Right atrium auricular region (tissue), 2 donors: ENCODE data around the gene MYADM. TPM values are rescaled to one million over a fixed set of nuclear protein-coding genes. Genes with fewer than 3 reads are reported as not detected.

Source experiments
- DNase-seq: peaks from one replicate; pipeline ENCODE4 v3.0.0-alpha.2; 2019; ENCODE audit warnings: low spot score
- H3K27ac ChIP-seq, 2 donors: fragments of 200-600 bp; sonication (generic); 1 replicate in 1 of 2; 2 replicates in 1 of 2; pipeline ENCODE4 v1.5.1; 2016 to 2019
- H3K27me3 ChIP-seq, 2 donors: fragments of 200-600 bp; sonication (generic); one replicate each; pipeline versions ENCODE4 v1.5.1 to v1.6.0; 2017 to 2019
- H3K36me3 ChIP-seq: fragments of 200-600 bp; sonication (generic); one replicate; pipeline ENCODE4 v1.5.1; 2016
- H3K4me1 ChIP-seq, 2 donors: fragments of 200-600 bp; sonication (generic); one replicate each; pipeline versions ENCODE4 v1.5.1 to v1.6.0; 2017 to 2019
- H3K4me3 ChIP-seq, 2 donors: fragments of 200-600 bp; sonication (generic); 1 replicate in 1 of 2; 2 replicates in 1 of 2; pipeline ENCODE4 v1.5.1; 2017 to 2019; ENCODE audit warnings: mild to moderate bottlenecking in 1 of 2, moderate library complexity in 1 of 2
- H3K9me3 ChIP-seq, 2 donors: fragments of 200-600 bp; sonication (generic); one replicate each; pipeline ENCODE4 v1.5.1; 2019
- total RNA-seq, 2 donors: library from RNA; depleted of rRNA; stranded (reverse); fragments of >200 nt; gene quantifications; one replicate each; pipeline ENCODE4 v1.1.0, GENCODE V29; 2016
- TF ChIP-seq, protein P1 (sequence below), 2 donors: fragments of 200-600 bp; sonication (generic); IDR thresholded peaks; one replicate each; pipeline ENCODE4 v1.5.1; 2019; ENCODE audit warnings: antibody characterized with exemption in 2 of 2

Gene MYADM
- total RNA-seq, 2 donors from 2014 or later: 117 to 150 TPM

DNA sequence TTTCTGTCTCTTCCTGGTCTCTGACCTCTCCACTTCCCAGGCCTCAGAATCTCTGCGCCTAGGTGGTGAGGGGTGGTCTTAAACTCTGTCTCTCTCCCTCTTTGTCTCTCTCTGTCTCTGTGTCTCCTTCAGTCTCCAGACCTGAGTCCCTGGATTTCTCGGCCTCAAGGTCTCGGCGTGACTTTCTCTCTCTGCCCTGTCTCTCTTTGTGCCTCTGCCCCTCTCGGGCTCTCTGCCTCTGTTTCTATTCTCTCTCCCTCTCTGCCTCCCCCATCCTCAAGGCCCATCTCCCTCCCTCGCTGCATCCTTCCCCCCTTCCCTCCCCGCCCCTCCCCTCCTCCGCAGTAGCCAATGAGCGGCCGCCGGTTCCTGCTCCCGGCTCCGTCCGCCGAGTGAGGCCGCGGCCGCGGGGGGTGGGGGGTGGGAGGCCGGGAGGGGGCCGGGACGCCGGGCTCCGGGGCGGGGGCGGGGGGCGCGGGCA lies 41.3 kb downstream of the MYADM start, which contains the start of gene CACNG7:
Gene CACNG7 (plus strand): TSS at position 344 of the 481 bp plus-strand sequence. CDS start 3,554 bp downstream, outside the sequence.
- TF ChIP-seq, protein P1, sequence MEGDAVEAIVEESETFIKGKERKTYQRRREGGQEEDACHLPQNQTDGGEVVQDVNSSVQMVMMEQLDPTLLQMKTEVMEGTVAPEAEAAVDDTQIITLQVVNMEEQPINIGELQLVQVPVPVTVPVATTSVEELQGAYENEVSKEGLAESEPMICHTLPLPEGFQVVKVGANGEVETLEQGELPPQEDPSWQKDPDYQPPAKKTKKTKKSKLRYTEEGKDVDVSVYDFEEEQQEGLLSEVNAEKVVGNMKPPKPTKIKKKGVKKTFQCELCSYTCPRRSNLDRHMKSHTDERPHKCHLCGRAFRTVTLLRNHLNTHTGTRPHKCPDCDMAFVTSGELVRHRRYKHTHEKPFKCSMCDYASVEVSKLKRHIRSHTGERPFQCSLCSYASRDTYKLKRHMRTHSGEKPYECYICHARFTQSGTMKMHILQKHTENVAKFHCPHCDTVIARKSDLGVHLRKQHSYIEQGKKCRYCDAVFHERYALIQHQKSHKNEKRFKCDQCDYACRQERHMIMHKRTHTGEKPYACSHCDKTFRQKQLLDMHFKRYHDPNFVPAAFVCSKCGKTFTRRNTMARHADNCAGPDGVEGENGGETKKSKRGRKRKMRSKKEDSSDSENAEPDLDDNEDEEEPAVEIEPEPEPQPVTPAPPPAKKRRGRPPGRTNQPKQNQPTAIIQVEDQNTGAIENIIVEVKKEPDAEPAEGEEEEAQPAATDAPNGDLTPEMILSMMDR (IDR thresholded peaks at IDR 0.05): no peak
- no peak for DNase-seq
- Histone ChIP-seq H3K4me1 (peaks cover 0 to 31% of the 10 kb centered on the region in 2 donors), H3K4me3 (peak within 1 kb of the TSS in 1 of 2 donors; percentile 15), H3K27ac (no peak within 1 kb of the TSS), H3K9me3 (no peaks in the 10 kb centered on the region), H3K36me3 (no peaks in the 10 kb centered on the region), H3K27me3 (peaks cover 20 to 45% of the 10 kb centered on the region in 2 donors)

- no peak for DNase-seq
- H3K27me3 ChIP-seq: peaks cover 20 to 45% of the 10 kb centered on the region in 2 donors
- peaks cover 0 to 31% of the 10 kb centered on the region in 2 donors for H3K4me1 ChIP-seq
- H3K36me3 ChIP-seq: no peaks in the 10 kb centered on the region
- TF ChIP-seq, protein P1 (IDR thresholded peaks at IDR 0.05): no peak
- H3K27ac ChIP-seq: no peak overlapping the region
- H3K9me3 ChIP-seq: no peaks in the 10 kb centered on the region
- H3K4me3 ChIP-seq: no peak overlapping the region
Observed at GRCh38 chr19:53909471-53910169, 41.9 kb downstream of the MYADM start.

DNA sequence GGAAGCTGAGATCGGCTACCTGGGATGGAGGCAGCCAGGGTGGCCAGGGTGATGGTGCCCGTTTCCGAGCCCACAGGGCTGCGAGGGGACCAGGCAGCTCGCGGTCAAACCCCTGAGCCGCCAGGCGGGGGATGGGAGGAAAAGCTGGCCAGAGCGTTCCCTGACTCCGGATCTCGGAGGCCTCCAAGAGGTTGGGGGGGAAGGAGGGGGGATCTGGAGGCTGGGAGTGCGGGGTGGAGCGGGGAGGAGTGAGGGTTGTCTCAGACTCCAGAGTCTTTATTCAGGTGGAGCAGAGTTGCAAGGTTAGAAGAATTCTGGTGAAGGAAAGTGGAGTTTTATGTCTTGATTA lies 42.5 kb downstream of the MYADM start:
- Histone ChIP-seq H3K9me3 (no peaks in the 10 kb centered on the region), H3K27me3 (peaks cover 20 to 45% of the 10 kb centered on the region in 2 donors), H3K27ac (no peak overlapping the region), H3K36me3 (no peaks in the 10 kb centered on the region), H3K4me3 (no peak overlapping the region), H3K4me1 (peaks cover 0 to 31% of the 10 kb centered on the region in 2 donors)
- DNase-seq: no peak
- TF ChIP-seq, protein P1 (IDR thresholded peaks at IDR 0.05): no peak

DNA sequence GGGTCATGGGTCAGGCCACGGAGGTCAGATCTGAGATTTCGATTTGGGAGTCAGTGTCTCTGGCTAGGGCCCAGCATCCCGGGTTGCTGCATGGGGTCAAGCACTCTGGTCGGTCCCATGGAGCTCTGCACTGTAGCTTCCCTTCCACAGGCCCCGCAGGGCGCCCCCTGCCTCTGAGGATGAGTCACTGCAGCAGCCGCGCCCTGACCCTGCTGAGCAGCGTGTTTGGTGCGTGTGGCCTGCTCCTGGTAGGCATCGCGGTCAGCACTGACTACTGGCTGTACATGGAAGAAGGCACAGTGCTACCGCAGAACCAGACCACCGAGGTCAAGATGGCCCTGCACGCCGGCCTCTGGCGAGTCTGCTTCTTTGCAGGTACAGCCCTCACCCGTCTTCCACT lies 45.0 kb downstream of the MYADM start:
- H3K9me3 ChIP-seq: no peaks in the 10 kb centered on the region
- TF ChIP-seq, protein P1 (IDR thresholded peaks at IDR 0.05): no peak
- no peak for DNase-seq
- H3K27me3 ChIP-seq: peaks cover 17 to 32% of the 10 kb centered on the region in 2 donors
- no peak overlapping the region for H3K4me3 ChIP-seq
- H3K4me1 ChIP-seq: peaks cover 0 to 18% of the 10 kb centered on the region in 2 donors
- no peaks in the 10 kb centered on the region for H3K36me3 ChIP-seq
- H3K27ac ChIP-seq: no peak overlapping the region

GRCh38 chr19:53915000-53915399 lies 47.3 kb downstream of the MYADM start:
- Histone ChIP-seq H3K27me3 (peaks cover 0 to 12% of the 10 kb centered on the region in 2 donors), H3K27ac (no peak overlapping the region), H3K4me3 (no peak overlapping the region), H3K36me3 (no peaks in the 10 kb centered on the region), H3K4me1 (no peaks in the 10 kb centered on the region), H3K9me3 (no peaks in the 10 kb centered on the region)
- no peak for DNase-seq
- TF ChIP-seq, protein P1 (IDR thresholded peaks at IDR 0.05): no peak
